ENCODE measurements around the gene PCBP3.

The PCBP3 gene

GRCh38 chr21:45930231-45930760 is 286.8 kb downstream of the PCBP3 start:
- DNase-seq (ENCODE audit: low read depth), result no peak
- TF ChIP-seq CTCF (IDR thresholded peaks at IDR 0.05; ENCODE audit: low read depth, low read length, missing control alignments), result no peak
- H3K4me3 ChIP-seq (ENCODE audit: low read depth, low read length), result no peak overlapping the region
- in situ Hi-C loops (cut with HindIII; ENCODE audit: low sequenced_read_pairs), result no loop called here

- TF ChIP-seq CTCF (IDR thresholded peaks at IDR 0.05; ENCODE audit: low read depth, low read length, missing control alignments), result no peak
- no peak overlapping the region for H3K4me3 ChIP-seq (ENCODE audit: low read depth, low read length)
- no peak for DNase-seq (ENCODE audit: low read depth)
- in situ Hi-C loops (cut with HindIII; ENCODE audit: low sequenced_read_pairs), result no loop called here
Observed at GRCh38 chr21:45930792-45931191, 287.3 kb downstream of the PCBP3 start.

- TF ChIP-seq CTCF (IDR thresholded peaks at IDR 0.05; ENCODE audit: low read depth, low read length, missing control alignments), result no peak
- in situ Hi-C loops (cut with HindIII; ENCODE audit: low sequenced_read_pairs), result no loop called here
- DNase-seq (ENCODE audit: low read depth), result no peak
- H3K4me3 ChIP-seq (ENCODE audit: low read depth, low read length), result no peak overlapping the region
Observed at GRCh38 chr21:45931397-45931969, 288.0 kb downstream of the PCBP3 start.

- no peak for DNase-seq (ENCODE audit: low read depth)
- in situ Hi-C loops (cut with HindIII; ENCODE audit: low sequenced_read_pairs), result no loop called here
- H3K4me3 ChIP-seq (ENCODE audit: low read depth, low read length), result no peak overlapping the region
- no peak for TF ChIP-seq CTCF (IDR thresholded peaks at IDR 0.05; ENCODE audit: low read depth, low read length, missing control alignments)
Observed at GRCh38 chr21:45932922-45933502, 289.5 kb downstream of the PCBP3 start.

GRCh38 chr21:45934085-45934484 is 290.6 kb downstream of the PCBP3 start:
- no peak overlapping the region for H3K4me3 ChIP-seq (ENCODE audit: low read depth, low read length)
- in situ Hi-C loops (cut with HindIII; ENCODE audit: low sequenced_read_pairs), result no loop called here
- no peak for TF ChIP-seq CTCF (IDR thresholded peaks at IDR 0.05; ENCODE audit: low read depth, low read length, missing control alignments)
- no peak for DNase-seq (ENCODE audit: low read depth)

- no peak for DNase-seq (ENCODE audit: low read depth)
- in situ Hi-C loops (cut with HindIII; ENCODE audit: low sequenced_read_pairs), result no loop called here
- TF ChIP-seq CTCF (IDR thresholded peaks at IDR 0.05; ENCODE audit: low read depth, low read length, missing control alignments), result no peak
- no peak overlapping the region for H3K4me3 ChIP-seq (ENCODE audit: low read depth, low read length)
Observed at GRCh38 chr21:45934554-45934953, 291.0 kb downstream of the PCBP3 start.

All from astrocyte of the cerebellum (primary cell).